SK-N-MC (cell line): ENCODE results near the gene ZSCAN18.

ENCODE experiments used
- EZH2 ChIP-seq: fragments of 200-600 bp; sonication (generic); IDR thresholded peaks from one replicate; pipeline ENCODE4 v1.6.1; 2017; ENCODE audit warnings: antibody characterized with exemption
- FOXP2 ChIP-seq: optimal IDR thresholded peaks from 2 replicates; pipeline ENCODE3; 2011; ENCODE audit warnings: mild to moderate bottlenecking, moderate library complexity; ENCODE audit not compliant: insufficient read depth; ENCODE audit errors: extremely low read length, control extremely low read depth
- POLR2AphosphoS5 ChIP-seq: IDR thresholded peaks from 2 replicates; pipeline ENCODE4 v1.6.1; 2012; ENCODE audit warnings: mild to moderate bottlenecking, low read depth, low read length, borderline replicate concordance

GRCh38 chr19:58034477-58034793, 63.6 kb downstream of the ZSCAN18 start:
- TF ChIP-seq POLR2AphosphoS5 (no peak), EZH2 (no peak), FOXP2 (no peak)
